CD8-positive, alpha-beta memory T cell (primary cell): ENCODE data around the gene SLC45A2. TPM values are rescaled to one million over a fixed set of nuclear protein-coding genes. Genes with fewer than 3 reads are reported as not detected.
A peak's percentile ranks its signal among the peaks of the same experiment; 100 is the strongest.
"Not testable (repeated sequence)": the region's sequence is repeated elsewhere in the genome, so short reads cannot be mapped to it uniquely, and the experiment has no call there.

Source experiments
- CTCF ChIA-PET: fragments of 350-600 bp; sonication (Branson Sonifier 250); formaldehyde crosslinking; loops from one replicate; lab custom pipeline; 2021; ENCODE audit warnings: antibody characterized with exemption; lab: Charles Lee
- POLR2A ChIA-PET: fragments of 350-600 bp; sonication (Branson Sonifier 250); formaldehyde crosslinking; loops from one replicate; lab custom pipeline; 2021; ENCODE audit warnings: antibody characterized with exemption; lab: Charles Lee
- DNase-seq, 5 donors: peaks; one replicate each; pipeline versions ENCODE4 v3.0.0 to v3.0.0-alpha.2; 2020 to 2022; ENCODE audit warnings: mixed read lengths in 1 of 5
- H3K27ac ChIP-seq: one replicate; pipeline ENCODE4 v1.7.0; 2013; ENCODE audit warnings: low read depth, mild to moderate bottlenecking, low read length, moderate library complexity
- H3K27me3 ChIP-seq: 2 replicates; pipeline ENCODE4 v1.7.0; 2013; ENCODE audit warnings: low read length, mild to moderate bottlenecking; ENCODE audit not compliant: insufficient read depth, poor library complexity, severe bottlenecking
- H3K36me3 ChIP-seq: 2 replicates; pipeline ENCODE4 v1.7.0; 2013; ENCODE audit warnings: mild to moderate bottlenecking, low read length, moderate library complexity; ENCODE audit not compliant: insufficient read depth
- H3K4me1 ChIP-seq: 2 replicates; pipeline ENCODE4 v1.7.0; 2013; ENCODE audit warnings: mild to moderate bottlenecking, low read length, moderate library complexity; ENCODE audit not compliant: insufficient read depth
- H3K4me3 ChIP-seq: 2 replicates; pipeline ENCODE4 v1.7.0; 2013; ENCODE audit warnings: mild to moderate bottlenecking, low read length
- H3K9me3 ChIP-seq: 2 replicates; pipeline ENCODE4 v1.7.0; 2013; ENCODE audit warnings: mild to moderate bottlenecking, low read length
- H3K27ac Mint-ChIP-seq, 8 donors: one replicate each; pipeline ENCODE4 v1.8.0; 2020 to 2021; ENCODE audit warnings: mixed read lengths in 8 of 8, mild to moderate bottlenecking in 6 of 8, inconsistent platforms in 3 of 8, moderate library complexity in 3 of 8
- H3K27me3 Mint-ChIP-seq, 2 donors: one replicate each; pipeline ENCODE4 v1.8.0; 2020 to 2021; ENCODE audit warnings: mixed read lengths in 2 of 2, mild to moderate bottlenecking in 1 of 2, moderate library complexity in 1 of 2
- H3K36me3 Mint-ChIP-seq, 3 donors: one replicate each; pipeline ENCODE4 v1.8.0; 2020 to 2021; ENCODE audit warnings: mixed read lengths in 3 of 3, inconsistent platforms in 1 of 3, mild to moderate bottlenecking in 1 of 3
- H3K4me1 Mint-ChIP-seq, 3 donors: one replicate each; pipeline ENCODE4 v1.8.0; 2020 to 2021; ENCODE audit warnings: mixed read lengths in 3 of 3, inconsistent platforms in 1 of 3, mild to moderate bottlenecking in 1 of 3
- H3K4me3 Mint-ChIP-seq, 7 donors: one replicate each; pipeline ENCODE4 v1.8.0; 2020 to 2021; ENCODE audit warnings: mixed read lengths in 7 of 7, mild to moderate bottlenecking in 6 of 7, moderate library complexity in 4 of 7, inconsistent platforms in 2 of 7
- H3K9me3 Mint-ChIP-seq, 5 donors: one replicate each; pipeline ENCODE4 v1.8.0; 2020 to 2022; ENCODE audit warnings: mixed read lengths in 5 of 5, mild to moderate bottlenecking in 3 of 5, moderate library complexity in 2 of 5, inconsistent platforms in 1 of 5
- polyA plus RNA-seq: library from polyadenylated mRNA; unstranded; fragments of 300-500 nt; fragmentation: Illumina TruSeq; gene quantifications from one replicate; pipeline ENCODE4 v1.2.3, GENCODE V29; 2021
- total RNA-seq, 2 experiments: library from RNA; stranded (reverse); gene quantifications; one replicate each; pipeline ENCODE4 v1.2.3, GENCODE V29; 2021

The SLC45A2 gene
- total and polyA plus RNA-seq, 3 experiments from 2014 or later = not detected

GRCh38 chr5:34012791-34013190 lies 28.3 kb upstream of the SLC45A2 start:
- no peak overlapping the region for H3K4me3 ChIP-seq
- H3K9me3 ChIP-seq = no peaks in the 10 kb centered on the region
- H3K36me3 ChIP-seq = no peaks in the 10 kb centered on the region
- Mint-ChIP-seq H3K27me3 (no peaks in the 10 kb centered on the region), H3K4me1 (peaks cover 13 to 14% (median 13%) of the 10 kb centered on the region in 3 donors), H3K36me3 (peaks cover 0 to 6% (median 5%) of the 10 kb centered on the region in 3 donors), H3K9me3 (no peaks in the 10 kb centered on the region), H3K27ac (no peak overlapping the region), H3K4me3 (no peak overlapping the region)
- no peak for DNase-seq
- peaks cover 6% of the 10 kb centered on the region for H3K4me1 ChIP-seq
- ChIA-PET POLR2A (no interaction called here), CTCF (no interaction called here)
- H3K27me3 ChIP-seq = no peaks in the 10 kb centered on the region
- no peak overlapping the region for H3K27ac ChIP-seq

GRCh38 chr5:34011536-34011935 lies 27.0 kb upstream of the SLC45A2 start:
- H3K4me3 ChIP-seq = no peak overlapping the region
- Mint-ChIP-seq H3K36me3 (peaks cover 0 to 10% (median 2%) of the 10 kb centered on the region in 3 donors), H3K4me3 (no peak overlapping the region), H3K27ac (no peak overlapping the region), H3K9me3 (no peaks in the 10 kb centered on the region), H3K4me1 (peaks cover 22 to 23% (median 22%) of the 10 kb centered on the region in 3 donors), H3K27me3 (no peaks in the 10 kb centered on the region)
- peaks cover 13% of the 10 kb centered on the region for H3K4me1 ChIP-seq
- no peaks in the 10 kb centered on the region for H3K36me3 ChIP-seq
- POLR2A ChIA-PET = no interaction called here
- no peaks in the 10 kb centered on the region for H3K9me3 ChIP-seq
- DNase-seq = no peak
- H3K27ac ChIP-seq = no peak overlapping the region
- CTCF ChIA-PET = interaction anchor here (1.5 kb wide), 1 partner anchor 14 kb away, joined by 3 read pairs; no protein-coding TSS in a partner anchor
- H3K27me3 ChIP-seq = no peaks in the 10 kb centered on the region

- H3K9me3 ChIP-seq, H3K27me3 Mint-ChIP-seq, H3K27me3 ChIP-seq, H3K4me3 ChIP-seq, H3K36me3 ChIP-seq, H3K4me3 Mint-ChIP-seq, H3K27ac Mint-ChIP-seq, DNase-seq, H3K27ac ChIP-seq, POLR2A ChIA-PET, CTCF ChIA-PET, H3K9me3 Mint-ChIP-seq: not testable (repeated sequence)
- peaks cover 13% of the 10 kb centered on the region for H3K4me1 ChIP-seq
- peaks cover 0 to 14% (median 4%) of the 10 kb centered on the region in 3 donors for H3K36me3 Mint-ChIP-seq
- peaks cover 23 to 33% (median 28%) of the 10 kb centered on the region in 3 donors for H3K4me1 Mint-ChIP-seq
These were observed 25.7 kb upstream of the SLC45A2 start for GRCh38 chr5:34010146-34010545.

- Histone ChIP-seq H3K27me3 (no peaks in the 10 kb centered on the region), H3K4me3 (no peak overlapping the region), H3K27ac (no peak overlapping the region), H3K36me3 (no peaks in the 10 kb centered on the region), H3K4me1 (peaks cover 13% of the 10 kb centered on the region), H3K9me3 (no peaks in the 10 kb centered on the region)
- peak overlapping the region in 3 of 7 donors; percentile 42 to 99 (median 96) for H3K4me3 Mint-ChIP-seq
- peaks cover 0 to 17% (median 5%) of the 10 kb centered on the region in 3 donors for H3K36me3 Mint-ChIP-seq
- no peak for DNase-seq
- peak overlapping the region in 3 of 8 donors; percentile 31 to 87 (median 72) for H3K27ac Mint-ChIP-seq
- no peaks in the 10 kb centered on the region for H3K27me3 Mint-ChIP-seq
- ChIA-PET POLR2A (interaction anchor here (0.5 kb wide), 1 partner anchor 503 kb away, joined by 3 read pairs; no protein-coding TSS in a partner anchor), CTCF (no interaction called here)
- peaks cover 24 to 35% (median 28%) of the 10 kb centered on the region in 3 donors for H3K4me1 Mint-ChIP-seq
- no peaks in the 10 kb centered on the region for H3K9me3 Mint-ChIP-seq
These were observed 25.1 kb upstream of the SLC45A2 start for GRCh38 chr5:34009610-34010009.

GRCh38 chr5:34008802-34009201 lies 24.3 kb upstream of the SLC45A2 start:
- ChIA-PET CTCF (interaction anchor here (1.0 kb wide), 1 partner anchor 11 kb away, joined by 3 read pairs; no protein-coding TSS in a partner anchor), POLR2A (interaction anchor here (0.6 to 1.1 kb wide), 2 partner anchors 13 to 921 kb away, joined by 3 to 5 read pairs; partner anchors contain the start of gene DNAJC21)
- peak overlapping the region; percentile 98 for H3K4me3 ChIP-seq
- Mint-ChIP-seq H3K27ac (peak overlapping the region; percentile 87 to 98 (median 94)), H3K36me3 (peaks cover 1 to 23% (median 8%) of the 10 kb centered on the region in 3 donors), H3K9me3 (no peaks in the 10 kb centered on the region), H3K27me3 (no peaks in the 10 kb centered on the region), H3K4me1 (peaks cover 24 to 35% (median 28%) of the 10 kb centered on the region in 3 donors), H3K4me3 (peak overlapping the region; percentile 96 to 99 (median 96))
- peak overlapping the region; percentile 83 for H3K27ac ChIP-seq
- no peaks in the 10 kb centered on the region for H3K9me3 ChIP-seq
- H3K27me3 ChIP-seq = no peaks in the 10 kb centered on the region
- peaks cover 3% of the 10 kb centered on the region for H3K36me3 ChIP-seq
- H3K4me1 ChIP-seq = peaks cover 13% of the 10 kb centered on the region
- no peak for DNase-seq

GRCh38 chr5:34007621-34008600 lies 23.4 kb upstream of the SLC45A2 start, which contains the start of gene AMACR:
Gene AMACR, minus strand, starts transcription at chr5:34008050. Its CDS starts 31 bp downstream, at chr5:34008019.
- peak within 1 kb of the TSS; percentile 83 for H3K27ac ChIP-seq
- Mint-ChIP-seq H3K9me3 (no peaks in the 10 kb centered on the region), H3K27ac (peak within 1 kb of the TSS; percentile 87 to 98 (median 94)), H3K4me1 (peaks cover 24 to 35% (median 28%) of the 10 kb centered on the region in 3 donors), H3K27me3 (no peaks in the 10 kb centered on the region), H3K4me3 (peak within 1 kb of the TSS; percentile 96 to 99 (median 96)), H3K36me3 (peaks cover 8 to 32% (median 12%) of the 10 kb centered on the region in 3 donors)
- ChIA-PET CTCF (interaction anchor here (1.0 kb wide), 1 partner anchor 10 kb away, joined by 3 read pairs; no protein-coding TSS in a partner anchor), POLR2A (interaction anchor here (0.6 to 1.1 kb wide), 2 partner anchors 14 to 922 kb away, joined by 3 to 5 read pairs; partner anchors contain the start of gene DNAJC21)
- no peaks in the 10 kb centered on the region for H3K27me3 ChIP-seq
- DNase-seq = peak; percentile 72 to 92 (median 84)
- peak within 1 kb of the TSS; percentile 98 for H3K4me3 ChIP-seq
- peaks cover 10% of the 10 kb centered on the region for H3K36me3 ChIP-seq
- H3K9me3 ChIP-seq = no peaks in the 10 kb centered on the region
- H3K4me1 ChIP-seq = peaks cover 13% of the 10 kb centered on the region

- POLR2A ChIA-PET = no interaction called here
- H3K36me3 Mint-ChIP-seq = peaks cover 8 to 38% (median 12%) of the 10 kb centered on the region in 3 donors
These were observed 22.7 kb upstream of the SLC45A2 start for GRCh38 chr5:34007201-34007620.

More at GRCh38 chr5:34007201-34007620, 22.7 kb upstream of the SLC45A2 start:
- no peaks in the 10 kb centered on the region for H3K9me3 ChIP-seq
- peak overlapping the region; percentile 96 to 99 (median 96) for H3K4me3 Mint-ChIP-seq
- peak overlapping the region; percentile 98 for H3K4me3 ChIP-seq
- H3K4me1 Mint-ChIP-seq = peaks cover 24 to 35% (median 28%) of the 10 kb centered on the region in 3 donors
- no peaks in the 10 kb centered on the region for H3K27me3 ChIP-seq
- CTCF ChIA-PET = no interaction called here
- H3K27me3 Mint-ChIP-seq = no peaks in the 10 kb centered on the region
- peaks cover 13% of the 10 kb centered on the region for H3K4me1 ChIP-seq
- no peak for DNase-seq
- peak overlapping the region; percentile 83 for H3K27ac ChIP-seq
- H3K36me3 ChIP-seq = peaks cover 10% of the 10 kb centered on the region
- no peaks in the 10 kb centered on the region for H3K9me3 Mint-ChIP-seq
- peak overlapping the region; percentile 87 to 98 (median 94) for H3K27ac Mint-ChIP-seq
